ENCODE results near the gene RALGAPA1.
"Not testable (repeated sequence)": the region's sequence is repeated elsewhere in the genome, so short reads cannot be mapped to it uniquely, and the experiment has no call there.

The RALGAPA1 gene

DNA sequence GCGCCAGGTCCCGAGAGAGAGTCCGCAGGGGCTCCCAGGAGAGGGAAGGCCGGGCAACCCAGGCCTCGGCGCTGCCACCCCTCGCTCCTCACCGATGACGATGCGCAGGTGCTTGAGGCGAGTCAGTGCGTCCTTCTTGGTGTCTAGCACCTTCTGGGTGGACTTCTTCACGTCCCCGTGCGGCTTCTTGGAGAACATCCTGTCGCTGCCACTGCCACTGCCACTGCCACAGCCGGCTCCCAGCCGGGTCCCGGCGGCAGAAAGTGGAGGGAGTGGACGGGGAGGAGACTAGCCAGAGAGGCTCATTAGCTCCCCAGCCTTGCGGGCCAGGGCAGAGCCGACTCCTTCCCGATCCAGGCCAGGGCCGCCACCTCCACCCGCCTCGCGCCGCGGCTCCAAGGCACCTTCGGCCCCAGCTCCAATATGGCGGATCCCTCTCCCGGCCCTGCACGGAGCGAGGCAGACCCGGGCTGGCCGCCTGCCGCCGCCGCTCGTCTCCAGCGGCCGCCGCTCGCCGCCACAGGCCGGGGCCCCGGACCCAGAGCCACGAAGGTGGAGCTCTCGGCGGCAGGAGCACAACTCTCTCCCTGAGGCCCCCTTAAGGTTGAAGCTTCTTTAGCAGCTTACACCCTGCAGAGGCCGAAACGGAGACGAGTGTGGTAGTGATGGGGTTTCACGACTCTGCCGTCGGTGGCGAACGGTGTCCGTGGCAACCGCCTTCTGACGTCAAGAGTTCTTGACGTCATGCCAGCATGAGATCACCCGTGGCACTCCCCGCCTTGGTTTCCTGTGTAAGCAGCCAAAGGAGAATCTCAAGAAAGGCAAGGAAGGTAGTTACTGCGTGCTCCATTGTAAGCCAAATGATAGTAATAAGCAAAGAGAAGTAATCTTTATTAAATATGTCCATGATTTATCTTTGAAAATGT, at the start of gene RALGAPA1:
RALGAPA1 (minus strand) TSS at position 658 of the 926 bp plus-strand sequence; CDS start at position 198, 460 bp downstream.
- H3K9me3 ChIP-seq; H3K36me3 ChIP-seq; H3K4me1 ChIP-seq (ENCODE audit: control insufficient read depth in 1 of 2, insufficient read depth in 1 of 2, low read depth in 1 of 2, low read length in 1 of 2): not testable (repeated sequence)
- Histone ChIP-seq H3K27me3 (peaks cover 14% of the 10 kb centered on the region), H3K4me3 (ENCODE audit: low read depth in 1 of 2, low read length in 1 of 2) (peak within 1 kb of the TSS; percentile 62 to 65), H3K27ac (peak within 1 kb of the TSS; percentile 73)
- TF ChIP-seq, protein P1, sequence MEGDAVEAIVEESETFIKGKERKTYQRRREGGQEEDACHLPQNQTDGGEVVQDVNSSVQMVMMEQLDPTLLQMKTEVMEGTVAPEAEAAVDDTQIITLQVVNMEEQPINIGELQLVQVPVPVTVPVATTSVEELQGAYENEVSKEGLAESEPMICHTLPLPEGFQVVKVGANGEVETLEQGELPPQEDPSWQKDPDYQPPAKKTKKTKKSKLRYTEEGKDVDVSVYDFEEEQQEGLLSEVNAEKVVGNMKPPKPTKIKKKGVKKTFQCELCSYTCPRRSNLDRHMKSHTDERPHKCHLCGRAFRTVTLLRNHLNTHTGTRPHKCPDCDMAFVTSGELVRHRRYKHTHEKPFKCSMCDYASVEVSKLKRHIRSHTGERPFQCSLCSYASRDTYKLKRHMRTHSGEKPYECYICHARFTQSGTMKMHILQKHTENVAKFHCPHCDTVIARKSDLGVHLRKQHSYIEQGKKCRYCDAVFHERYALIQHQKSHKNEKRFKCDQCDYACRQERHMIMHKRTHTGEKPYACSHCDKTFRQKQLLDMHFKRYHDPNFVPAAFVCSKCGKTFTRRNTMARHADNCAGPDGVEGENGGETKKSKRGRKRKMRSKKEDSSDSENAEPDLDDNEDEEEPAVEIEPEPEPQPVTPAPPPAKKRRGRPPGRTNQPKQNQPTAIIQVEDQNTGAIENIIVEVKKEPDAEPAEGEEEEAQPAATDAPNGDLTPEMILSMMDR (IDR thresholded peaks at IDR 0.05) = peak; percentile 47

DNA sequence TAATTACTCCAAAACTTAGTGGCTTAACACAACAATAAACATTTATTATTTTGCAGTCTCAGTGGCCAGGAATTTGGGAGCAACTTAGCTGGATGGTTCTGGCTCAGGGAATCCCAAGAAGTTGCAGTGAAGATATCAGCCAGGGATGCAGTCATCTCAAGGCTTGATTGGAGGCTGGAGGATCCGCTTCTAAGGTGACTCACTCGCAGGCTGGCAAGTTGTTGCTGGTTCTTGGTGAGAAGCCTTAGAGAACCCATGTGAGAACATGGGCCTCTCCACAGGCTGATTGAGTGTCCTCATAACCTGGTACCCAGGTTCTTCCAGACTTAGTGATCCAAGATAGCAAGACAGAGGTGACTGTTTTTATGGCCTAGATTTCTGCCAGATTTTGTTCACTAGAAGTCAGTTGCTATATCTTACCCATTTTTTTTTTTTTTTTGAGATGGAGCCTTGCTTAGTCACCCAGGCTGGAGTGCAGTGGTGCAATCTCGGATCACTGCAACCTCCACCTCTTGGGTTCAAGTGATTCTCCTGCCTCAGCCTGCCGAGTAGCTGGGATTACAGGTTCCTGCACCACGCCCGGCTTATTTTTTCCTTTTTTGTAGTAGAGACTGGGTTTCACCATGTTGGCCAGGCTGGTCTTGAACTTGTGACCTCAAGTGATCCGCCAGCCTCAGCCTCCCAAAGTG, 49.6 kb upstream of the RALGAPA1 start:
- TF ChIP-seq, protein P1 (IDR thresholded peaks at IDR 0.05) = no peak
- Histone ChIP-seq H3K27me3 (no peaks in the 10 kb centered on the region), H3K36me3 (no peaks in the 10 kb centered on the region), H3K27ac (no peak overlapping the region), H3K4me3 (ENCODE audit: low read depth in 1 of 2, low read length in 1 of 2) (no peak overlapping the region), H3K4me1 (ENCODE audit: control insufficient read depth in 1 of 2, insufficient read depth in 1 of 2, low read depth in 1 of 2, low read length in 1 of 2) (no peaks in the 10 kb centered on the region), H3K9me3 (no peaks in the 10 kb centered on the region)

DNA sequence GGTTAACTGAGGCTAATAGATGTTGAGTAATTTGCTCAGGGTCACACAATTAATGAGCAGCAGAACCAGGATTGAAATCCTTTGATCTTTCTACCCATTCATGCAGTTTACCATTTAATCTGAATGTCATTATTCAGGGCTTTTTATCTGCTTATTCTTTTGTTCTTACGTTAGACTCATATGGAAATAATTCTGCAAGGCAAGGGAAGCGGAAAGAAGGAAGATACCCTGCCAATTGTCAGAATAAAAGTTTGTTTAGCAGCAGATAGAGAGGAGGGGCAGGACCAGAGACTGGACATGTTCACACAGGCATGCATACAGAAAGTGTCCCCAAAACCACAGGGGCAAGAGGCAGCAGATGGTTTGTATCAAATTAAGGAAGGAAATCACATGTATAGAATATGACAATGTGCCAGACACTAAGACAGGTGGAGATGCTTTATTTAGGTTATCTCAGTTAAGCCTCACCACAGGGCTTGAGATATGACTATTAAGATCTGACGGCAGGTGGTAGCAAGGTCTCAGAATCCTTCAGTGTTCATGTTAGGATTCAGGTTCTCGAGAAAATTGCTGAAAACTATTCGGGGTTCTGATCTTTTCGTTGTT, 46.9 kb upstream of the RALGAPA1 start:
- Histone ChIP-seq H3K36me3 (no peaks in the 10 kb centered on the region), H3K4me3 (ENCODE audit: low read depth in 1 of 2, low read length in 1 of 2) (no peak overlapping the region), H3K27me3 (no peaks in the 10 kb centered on the region), H3K27ac (no peak overlapping the region), H3K9me3 (no peaks in the 10 kb centered on the region), H3K4me1 (ENCODE audit: control insufficient read depth in 1 of 2, insufficient read depth in 1 of 2, low read depth in 1 of 2, low read length in 1 of 2) (no peaks in the 10 kb centered on the region)
- TF ChIP-seq, protein P1 (IDR thresholded peaks at IDR 0.05) = no peak

GRCh38 chr14:35854696-35855270, 45.7 kb upstream of the RALGAPA1 start:
- H3K27me3 ChIP-seq = no peaks in the 10 kb centered on the region
- TF ChIP-seq, protein P1 (IDR thresholded peaks at IDR 0.05) = no peak
- no peak overlapping the region for H3K27ac ChIP-seq

DNA sequence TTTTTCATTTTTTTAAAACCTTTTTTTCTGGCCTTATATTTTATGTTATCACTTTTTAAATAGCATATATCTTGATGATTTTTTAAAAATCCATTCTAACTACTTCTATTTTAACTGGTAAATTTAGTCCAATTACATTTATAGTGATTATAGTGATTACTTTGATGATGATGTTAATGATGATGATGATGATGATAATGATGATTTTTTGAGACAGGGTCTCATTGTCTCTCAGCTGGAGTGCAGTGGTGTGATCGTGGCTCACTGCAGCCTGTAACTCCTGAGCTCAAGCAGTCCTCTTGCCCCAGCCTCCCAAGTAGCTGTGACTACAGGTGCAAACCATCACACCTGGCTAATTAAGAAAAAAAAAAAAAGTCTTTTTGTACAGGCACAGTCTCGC, 44.1 kb upstream of the RALGAPA1 start:
- Histone ChIP-seq H3K4me1 (ENCODE audit: control insufficient read depth in 1 of 2, insufficient read depth in 1 of 2, low read depth in 1 of 2, low read length in 1 of 2) (no peaks in the 10 kb centered on the region), H3K36me3 (no peaks in the 10 kb centered on the region), H3K9me3 (no peaks in the 10 kb centered on the region), H3K27ac (no peak overlapping the region), H3K4me3 (ENCODE audit: low read depth in 1 of 2, low read length in 1 of 2) (no peak overlapping the region), H3K27me3 (no peaks in the 10 kb centered on the region)
- TF ChIP-seq, protein P1 (IDR thresholded peaks at IDR 0.05) = no peak

More at GRCh38 chr14:35854696-35855270, 45.7 kb upstream of the RALGAPA1 start:
- H3K9me3 ChIP-seq = no peaks in the 10 kb centered on the region
- H3K36me3 ChIP-seq = no peaks in the 10 kb centered on the region
- H3K4me1 ChIP-seq (ENCODE audit: control insufficient read depth in 1 of 2, insufficient read depth in 1 of 2, low read depth in 1 of 2, low read length in 1 of 2) = no peaks in the 10 kb centered on the region
- H3K4me3 ChIP-seq (ENCODE audit: low read depth in 1 of 2, low read length in 1 of 2) = no peak overlapping the region

All from neutrophil (primary cell).